Activated T-cell treated with anti-CD3 and anti-CD28 coated beads, Interleukin-2, amount 50 U/mL, for 48 hours (primary cell): Measurements from ENCODE around the gene PSMD1.

ENCODE experiments used
- DNase-seq, 2 experiments: peaks; one replicate each; pipeline ENCODE4 v3.0.0-alpha.2; 2020

The PSMD1 gene

DNA sequence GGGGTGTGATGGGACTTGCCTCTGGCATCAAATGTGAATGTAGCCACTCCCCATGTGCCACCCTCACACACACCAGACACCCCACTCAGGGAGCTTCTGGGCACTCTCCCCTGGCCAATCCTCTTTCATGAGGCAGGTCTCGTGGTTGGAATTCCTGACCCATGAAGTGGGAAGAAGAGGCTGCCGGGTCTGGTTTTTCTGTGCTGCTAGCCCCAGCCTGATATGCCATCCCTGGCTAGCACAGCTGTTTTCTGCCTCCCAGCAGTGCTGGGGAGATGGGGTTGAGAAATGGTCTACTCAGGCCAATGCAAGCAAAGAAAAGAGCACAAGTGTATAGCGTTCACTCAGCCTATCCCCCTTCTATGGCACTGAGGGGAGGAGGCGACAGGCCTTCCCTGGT is 20.5 kb upstream of the PSMD1 start:
- no peak for DNase-seq

DNA sequence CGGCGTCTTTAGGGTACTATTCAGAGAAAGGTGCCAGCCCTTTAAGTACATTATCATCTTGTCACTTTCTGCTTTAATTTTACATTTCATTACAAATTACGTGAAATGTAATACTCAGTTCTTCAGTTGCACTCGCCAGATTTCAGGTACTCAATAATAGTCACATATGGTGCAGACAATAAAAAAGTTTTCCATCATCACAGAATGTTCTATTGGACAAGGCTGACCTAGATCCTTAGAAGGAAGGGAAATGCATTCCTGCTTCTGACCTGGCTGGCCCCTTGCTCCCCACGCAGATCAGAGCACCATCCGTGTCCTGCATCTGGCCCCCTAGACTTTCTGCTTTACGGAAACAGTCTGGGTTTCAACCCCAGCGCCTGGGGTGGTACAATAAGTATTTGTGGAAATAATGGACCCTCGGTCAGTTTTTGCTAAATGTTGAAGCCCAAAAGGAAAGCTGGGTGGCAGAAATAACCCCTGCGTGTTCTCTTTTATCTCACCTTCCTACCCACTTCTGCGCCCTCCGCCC is 20.0 kb upstream of the PSMD1 start:
- DNase-seq, result no peak

DNA sequence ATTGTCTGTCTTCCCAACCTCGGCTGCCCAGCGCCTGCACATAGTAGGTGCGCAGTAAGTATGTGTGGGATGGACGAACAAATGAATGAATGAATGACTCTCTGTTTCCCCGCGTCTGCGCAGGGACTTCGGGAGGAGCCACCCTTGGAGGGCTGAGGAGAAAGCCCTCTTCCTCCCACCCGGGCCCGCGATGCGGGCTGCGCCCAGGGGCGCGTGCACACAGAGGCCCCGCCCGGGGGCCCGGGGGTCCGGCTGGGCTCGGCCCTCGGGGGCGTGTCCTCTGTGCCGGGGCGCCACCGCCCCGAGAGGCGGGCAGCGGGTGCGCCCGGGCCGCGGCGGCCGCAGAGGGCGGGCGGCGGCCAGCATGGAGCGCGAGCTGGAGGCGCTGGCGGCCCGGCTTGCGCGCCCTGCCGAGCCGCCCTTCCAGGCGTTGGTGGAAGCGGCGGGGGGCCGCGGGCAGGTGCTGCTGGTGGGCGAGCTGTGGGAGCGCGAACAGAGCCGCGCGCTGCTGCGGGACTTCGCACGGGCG is 19.4 kb upstream of the PSMD1 start, which contains the start of gene C2orf72:
Gene C2orf72, plus strand, starts transcription at position 322 of the 529 bp plus-strand sequence. Its CDS starts 43 bp downstream, at position 365.
- DNase-seq, result peak in 1 of 2 experiments; percentile 31

DNA sequence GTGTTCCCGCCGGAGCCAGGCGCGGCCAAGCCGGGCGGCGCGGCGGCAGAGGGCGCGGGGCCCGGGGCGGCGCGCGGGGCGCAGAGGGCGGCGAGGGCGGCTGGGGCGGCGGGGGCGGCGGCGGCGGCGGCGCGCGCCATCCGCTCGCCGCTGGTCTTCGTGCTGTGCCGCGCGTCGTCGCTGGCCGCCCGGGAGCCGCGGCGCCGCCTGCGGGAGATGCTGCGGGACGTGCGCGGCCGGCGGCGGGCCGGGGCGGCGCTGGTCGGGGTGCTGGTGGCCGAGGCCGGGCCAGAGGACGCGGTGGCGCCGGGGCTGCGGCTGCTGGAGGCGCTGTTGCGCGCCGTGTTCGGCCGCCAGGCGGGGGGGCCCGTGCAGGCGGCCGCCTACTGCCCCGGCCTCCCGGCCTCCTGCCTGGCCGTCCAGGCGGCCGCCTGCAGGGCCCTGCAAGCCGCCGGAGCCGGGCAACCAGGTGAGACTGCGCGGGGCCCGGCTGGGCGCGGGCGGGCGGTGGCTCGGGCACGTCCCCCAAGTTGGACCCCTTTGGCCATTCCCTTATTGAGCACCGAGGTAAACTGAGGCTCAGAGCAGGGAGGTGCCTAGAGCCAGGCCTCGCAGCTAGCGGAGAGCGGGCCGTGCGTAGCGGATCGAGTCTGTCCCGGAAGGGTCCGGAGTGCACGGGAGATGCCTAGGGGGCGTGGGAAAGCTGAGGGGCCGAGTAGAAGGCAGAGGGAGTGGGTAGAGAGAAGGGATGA is 18.8 kb upstream of the PSMD1 start:
- no peak for DNase-seq

DNA sequence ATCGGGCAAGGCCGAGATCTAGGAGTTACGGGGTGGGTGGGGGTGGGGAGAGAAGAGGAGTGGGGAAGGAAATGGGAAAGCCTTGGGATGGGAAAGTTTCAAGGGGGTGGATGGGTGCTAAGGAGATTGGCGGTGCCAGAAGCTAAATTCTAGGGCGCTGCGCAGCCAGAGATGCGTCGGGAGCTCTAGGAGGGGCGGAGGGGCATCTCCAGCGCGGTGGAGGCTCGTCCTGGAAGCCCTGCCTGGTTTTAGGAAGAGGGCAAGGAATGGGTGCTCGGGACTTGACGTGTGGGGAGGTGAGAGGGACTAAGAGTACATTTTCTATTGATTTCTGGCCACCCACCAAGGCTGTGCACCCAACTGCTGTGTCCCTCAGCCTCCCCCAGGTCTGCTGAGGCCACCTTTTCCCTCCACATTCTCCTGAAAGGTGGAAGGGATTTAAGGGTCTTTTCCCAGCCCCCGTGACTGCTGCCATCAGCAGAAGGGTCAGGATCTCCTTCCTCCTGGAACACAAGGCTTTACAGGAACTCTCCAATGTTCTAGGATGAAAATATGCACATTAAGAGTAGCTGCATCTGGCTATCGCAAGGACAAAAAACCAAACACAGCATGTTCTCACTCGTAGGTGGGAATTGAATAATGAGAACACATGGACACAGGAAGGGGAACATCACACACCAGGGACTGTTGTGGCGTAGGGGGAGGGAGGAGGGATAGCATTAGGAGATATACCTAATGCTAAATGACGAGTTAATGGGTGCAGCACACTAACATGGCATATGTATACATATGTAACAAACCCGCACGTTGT is 18.0 kb upstream of the PSMD1 start:
- DNase-seq, result no peak

DNA sequence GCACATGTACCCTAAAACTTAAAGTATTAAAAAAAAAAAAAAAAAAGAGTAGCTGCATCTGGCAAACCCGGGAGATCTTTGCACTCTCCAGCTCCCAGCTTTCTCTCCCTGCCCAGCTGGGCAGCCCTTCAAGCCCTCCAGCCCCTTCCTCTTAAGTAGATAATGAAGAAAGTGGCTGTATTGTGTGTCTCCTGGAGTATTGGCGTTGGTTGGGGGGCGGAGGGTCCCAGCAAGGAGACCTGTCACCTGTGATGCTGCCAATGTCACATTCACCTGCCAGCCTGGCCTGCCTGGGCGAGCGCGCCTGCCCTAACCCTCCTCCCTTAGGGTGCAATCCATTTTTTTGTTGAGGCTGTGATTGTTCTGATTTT is 17.4 kb upstream of the PSMD1 start:
- no peak for DNase-seq

DNA sequence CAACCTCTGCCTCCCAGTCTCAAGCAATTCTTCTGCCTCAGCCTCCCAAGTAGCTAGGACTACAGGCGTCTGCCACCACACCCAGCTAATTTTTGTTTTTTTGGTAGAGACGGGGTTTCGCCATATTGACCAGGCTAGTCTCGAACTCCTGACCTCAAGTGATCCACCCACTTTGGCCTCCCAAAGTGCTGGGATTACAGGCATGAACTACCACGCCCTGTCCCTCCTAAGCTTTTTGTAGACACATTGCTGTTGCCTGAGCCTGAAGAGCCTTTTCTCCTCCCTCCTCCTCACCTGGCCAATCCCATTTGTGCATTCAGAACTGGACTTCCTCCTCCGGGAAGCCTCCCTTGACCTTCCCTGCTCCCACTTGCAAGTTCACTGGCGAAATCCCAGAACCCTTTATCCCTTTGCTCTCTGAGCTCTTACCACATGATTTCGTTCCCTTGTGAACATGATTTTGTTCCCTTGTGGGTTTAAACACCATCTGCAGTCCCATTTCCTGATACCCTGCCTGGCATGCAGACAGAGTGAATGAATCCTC is 16.8 kb upstream of the PSMD1 start:
- no peak for DNase-seq

DNA sequence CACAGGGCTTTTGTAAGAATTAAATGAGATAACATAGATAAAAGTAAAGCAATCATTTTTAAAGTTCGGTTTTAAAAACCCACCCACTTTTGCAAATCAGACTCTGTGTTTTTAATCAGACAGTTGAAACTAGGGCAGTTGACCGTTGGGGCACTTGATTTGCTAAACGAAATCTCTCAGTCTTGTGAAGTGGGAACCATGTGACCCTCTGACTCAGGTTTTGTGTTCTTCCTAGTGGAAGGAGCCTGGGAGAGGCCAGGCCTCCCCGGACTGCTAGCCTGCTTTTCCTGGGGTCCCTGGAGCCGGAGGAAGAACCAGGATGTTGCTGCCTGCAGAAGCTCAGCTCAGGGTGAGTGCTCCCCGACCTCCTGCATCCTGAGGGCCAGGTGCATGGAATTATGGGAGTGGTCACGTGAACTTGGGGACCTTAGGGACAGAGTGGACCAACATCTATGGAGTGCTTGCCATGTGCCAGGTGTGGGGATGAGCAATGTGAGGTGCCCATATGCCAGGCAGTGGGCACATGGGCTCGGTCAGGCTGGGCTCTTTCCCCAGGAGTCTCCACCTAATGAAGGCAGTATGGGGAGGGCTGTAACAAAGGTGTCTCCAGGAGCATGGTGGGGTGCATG is 15.5 kb upstream of the PSMD1 start:
- DNase-seq, result no peak

DNA sequence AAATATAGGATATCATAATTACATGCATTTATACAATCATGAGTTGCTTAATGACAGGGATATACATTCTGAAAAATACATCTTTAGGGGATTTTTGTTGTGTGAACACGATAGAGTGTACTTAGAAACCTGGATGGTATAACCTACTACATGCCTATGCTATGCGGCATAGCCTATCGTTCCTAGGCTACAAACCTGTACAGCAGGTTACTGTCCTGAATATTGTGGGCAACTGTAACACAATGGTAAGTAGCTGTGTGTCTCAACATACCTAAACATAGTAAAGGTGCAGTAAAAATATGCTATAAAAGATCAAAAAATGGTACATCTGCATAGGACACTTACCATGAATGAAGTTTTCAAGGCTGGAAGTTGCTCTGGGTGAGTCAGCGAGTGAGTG is 12.9 kb upstream of the PSMD1 start:
- DNase-seq, result no peak

DNA sequence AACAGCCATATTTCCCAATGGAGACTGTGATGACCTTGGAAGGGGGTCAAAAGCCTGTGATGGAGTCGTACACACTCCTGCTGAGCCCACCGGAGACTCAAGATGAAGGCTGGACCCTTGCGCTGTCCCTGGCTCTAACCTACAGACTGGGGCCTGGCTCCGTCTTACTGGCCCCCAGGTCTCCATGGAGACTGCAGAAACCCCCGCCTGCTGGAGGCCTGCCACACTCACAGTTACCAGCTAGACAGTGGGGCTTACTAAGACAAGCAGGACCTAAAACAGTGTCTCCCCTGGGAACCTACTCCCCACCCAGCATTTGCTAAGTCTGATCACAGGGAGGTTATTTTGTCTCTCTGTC is 9.8 kb upstream of the PSMD1 start:
- DNase-seq, result no peak

DNA sequence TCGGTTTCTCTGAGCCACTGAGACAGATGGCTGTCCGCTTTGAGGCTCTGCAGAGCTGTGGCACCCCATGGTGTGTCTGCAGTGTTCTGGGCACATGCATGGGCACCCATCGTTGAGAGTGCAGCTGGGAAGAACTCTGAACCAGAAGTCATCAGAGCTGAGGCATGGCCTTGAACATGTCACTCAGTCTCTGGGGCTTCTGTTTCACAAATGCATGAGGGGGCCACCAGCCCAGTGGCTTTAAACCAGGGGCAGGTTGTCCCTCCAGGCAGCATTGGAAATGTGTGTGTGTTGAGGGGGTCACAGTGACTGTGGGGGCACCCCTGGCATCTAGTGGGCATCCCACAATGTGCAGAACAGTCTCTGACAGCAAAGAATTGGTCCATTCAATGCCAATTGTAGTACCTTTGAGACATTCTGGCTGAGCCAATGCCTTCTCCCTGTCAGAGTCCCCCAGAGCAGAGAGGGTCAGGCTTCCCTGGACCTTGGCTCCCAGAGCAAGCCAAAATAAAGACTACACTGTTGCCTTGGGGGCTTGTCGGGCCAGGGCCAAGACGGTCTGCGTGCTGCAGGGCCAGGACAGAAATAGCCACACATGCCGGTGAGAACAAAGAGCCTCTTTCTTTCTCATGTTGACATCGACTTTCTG is 9.3 kb upstream of the PSMD1 start:
- no peak for DNase-seq

DNA sequence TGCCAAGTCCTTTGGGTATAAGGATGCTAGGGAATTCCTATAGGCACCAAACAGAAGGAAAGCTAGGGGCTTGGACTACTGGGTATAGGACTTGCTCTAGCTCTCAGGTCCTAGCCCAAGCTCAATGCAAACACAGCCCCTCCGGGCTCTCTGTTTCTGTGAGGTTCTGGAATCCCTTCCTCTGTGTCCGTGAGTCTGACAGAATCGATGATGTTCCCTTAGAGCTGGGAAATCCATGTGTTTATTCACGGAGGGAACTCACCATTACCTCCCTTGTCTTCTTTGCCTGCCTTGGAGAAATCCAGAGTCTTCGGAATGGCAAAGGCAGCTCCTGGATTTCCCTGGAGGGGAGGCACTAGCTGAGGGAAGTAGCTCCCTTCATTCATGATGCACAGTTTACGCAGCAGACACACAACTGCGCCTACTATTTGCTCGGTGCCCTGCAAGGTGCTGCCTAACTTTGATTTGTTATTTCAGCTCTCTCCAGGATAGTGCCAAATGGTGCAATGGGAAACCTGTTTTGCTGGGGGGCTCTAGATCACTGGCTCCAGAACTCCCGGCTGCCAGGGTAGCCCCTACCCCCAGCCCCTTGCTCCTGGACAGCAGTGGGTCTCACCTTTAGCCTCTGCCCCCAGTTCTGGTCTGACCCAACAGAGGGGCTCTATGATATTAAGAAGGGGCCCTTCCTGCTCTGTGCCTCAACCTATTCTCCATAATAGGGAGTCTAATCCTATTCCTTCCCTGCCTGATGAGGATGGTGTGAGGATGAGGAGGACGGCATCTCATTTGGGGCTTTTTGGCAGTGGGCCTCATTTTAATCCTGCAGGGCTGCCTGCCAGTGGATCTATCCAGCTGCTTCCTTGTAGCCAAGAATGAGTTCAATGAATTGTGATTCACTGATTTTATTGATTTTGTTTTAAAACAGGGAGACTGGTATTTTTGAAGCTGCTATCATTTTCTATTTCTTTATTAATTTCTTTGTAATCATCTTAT is 8.4 kb upstream of the PSMD1 start:
- no peak for DNase-seq

DNA sequence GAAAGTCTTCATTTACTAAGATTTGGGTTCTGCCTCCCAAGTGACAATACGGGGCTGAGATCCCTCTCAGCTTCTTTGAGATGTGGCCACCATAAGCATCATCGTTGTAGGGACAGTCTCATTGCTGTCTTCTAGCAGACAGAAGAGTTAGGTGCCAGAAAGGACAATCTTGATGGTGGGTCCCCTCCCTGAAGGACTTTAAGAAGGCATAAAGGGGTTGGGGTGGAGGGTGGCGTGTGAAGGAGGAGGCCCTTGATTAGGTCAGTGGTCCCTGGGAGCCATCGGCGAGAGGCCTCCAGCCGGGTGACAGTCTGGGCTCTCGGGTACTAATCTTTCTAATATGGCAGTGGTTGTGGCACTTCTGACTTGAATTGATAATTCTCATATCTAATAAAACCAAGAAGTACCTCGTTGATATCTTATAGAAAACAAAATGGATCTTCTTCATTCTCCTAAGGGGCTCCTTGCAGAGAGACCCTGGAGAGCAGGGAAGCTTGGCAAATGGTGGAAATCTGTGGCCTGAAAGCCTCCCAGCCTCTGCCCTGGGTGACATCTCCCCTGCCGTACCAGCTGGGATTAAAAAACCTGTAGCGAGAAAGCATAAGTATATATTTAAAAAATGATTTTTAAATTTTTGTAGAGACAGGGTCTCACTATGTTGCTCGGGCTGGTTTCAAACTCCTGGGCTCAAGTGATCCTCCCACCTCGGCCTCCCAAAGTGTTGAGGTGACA is 7.2 kb upstream of the PSMD1 start:
- no peak for DNase-seq

DNA sequence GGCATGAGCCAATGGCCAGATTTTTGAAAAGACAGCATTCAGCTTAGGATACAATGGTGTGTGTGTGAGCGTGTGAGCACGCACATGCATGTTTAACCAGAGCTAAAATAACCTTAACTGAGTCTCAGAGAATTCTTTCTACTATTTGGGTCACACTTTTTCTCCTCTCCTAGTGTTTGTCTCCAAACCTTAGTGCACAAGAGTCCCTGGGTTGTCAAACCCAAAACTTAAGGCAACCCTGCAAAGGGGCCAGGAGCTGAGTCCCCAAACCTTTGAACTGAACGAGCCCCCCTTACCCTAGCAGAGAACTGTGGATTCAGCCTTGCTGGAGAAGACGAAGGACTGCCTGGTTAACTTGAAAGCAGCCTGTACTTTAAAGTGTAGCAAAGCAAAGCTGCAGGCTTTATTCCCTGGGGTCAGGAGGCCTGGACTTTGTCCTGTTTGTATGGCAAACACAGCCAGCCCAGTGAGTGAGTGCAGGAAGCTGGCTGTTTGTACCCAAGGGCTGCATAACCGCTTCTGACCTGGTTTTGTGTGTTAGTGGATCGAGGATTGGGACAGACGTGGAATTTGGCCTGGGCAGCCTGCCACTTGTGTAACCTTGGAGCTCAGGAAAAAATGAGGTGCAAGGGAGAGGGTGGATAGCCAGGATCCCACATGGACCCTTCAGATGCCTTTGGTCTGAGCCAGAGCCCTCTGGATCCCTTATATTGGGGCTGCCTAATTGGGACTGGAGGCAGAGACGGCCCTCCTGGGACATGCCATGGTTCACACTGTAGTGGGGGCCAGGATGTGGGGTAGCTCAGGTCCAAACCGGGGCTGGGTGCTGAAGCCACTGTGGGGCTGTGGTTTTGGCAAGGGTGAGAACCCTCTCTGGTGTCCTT is 6.4 kb upstream of the PSMD1 start:
- no peak for DNase-seq

DNA sequence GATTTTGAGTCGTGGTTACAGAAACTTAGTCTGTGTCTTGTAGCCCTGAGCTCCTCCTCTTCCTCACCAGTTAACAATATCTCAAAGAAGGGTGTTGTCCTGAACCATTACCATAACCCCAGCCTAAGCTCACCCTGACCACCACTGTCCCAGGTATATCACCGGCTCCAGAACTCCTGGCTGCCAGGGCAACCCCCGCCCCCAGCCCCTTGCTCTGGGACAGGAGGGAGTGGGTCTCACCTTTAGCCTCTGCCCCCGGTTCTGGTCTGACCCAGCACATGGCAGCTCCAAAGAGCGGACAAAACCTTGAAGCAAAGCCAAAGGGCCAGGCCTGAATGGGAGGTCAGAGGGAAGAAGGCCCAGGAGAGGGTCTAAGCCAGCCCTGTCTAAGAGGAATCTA is 5.6 kb upstream of the PSMD1 start:
- no peak for DNase-seq

DNA sequence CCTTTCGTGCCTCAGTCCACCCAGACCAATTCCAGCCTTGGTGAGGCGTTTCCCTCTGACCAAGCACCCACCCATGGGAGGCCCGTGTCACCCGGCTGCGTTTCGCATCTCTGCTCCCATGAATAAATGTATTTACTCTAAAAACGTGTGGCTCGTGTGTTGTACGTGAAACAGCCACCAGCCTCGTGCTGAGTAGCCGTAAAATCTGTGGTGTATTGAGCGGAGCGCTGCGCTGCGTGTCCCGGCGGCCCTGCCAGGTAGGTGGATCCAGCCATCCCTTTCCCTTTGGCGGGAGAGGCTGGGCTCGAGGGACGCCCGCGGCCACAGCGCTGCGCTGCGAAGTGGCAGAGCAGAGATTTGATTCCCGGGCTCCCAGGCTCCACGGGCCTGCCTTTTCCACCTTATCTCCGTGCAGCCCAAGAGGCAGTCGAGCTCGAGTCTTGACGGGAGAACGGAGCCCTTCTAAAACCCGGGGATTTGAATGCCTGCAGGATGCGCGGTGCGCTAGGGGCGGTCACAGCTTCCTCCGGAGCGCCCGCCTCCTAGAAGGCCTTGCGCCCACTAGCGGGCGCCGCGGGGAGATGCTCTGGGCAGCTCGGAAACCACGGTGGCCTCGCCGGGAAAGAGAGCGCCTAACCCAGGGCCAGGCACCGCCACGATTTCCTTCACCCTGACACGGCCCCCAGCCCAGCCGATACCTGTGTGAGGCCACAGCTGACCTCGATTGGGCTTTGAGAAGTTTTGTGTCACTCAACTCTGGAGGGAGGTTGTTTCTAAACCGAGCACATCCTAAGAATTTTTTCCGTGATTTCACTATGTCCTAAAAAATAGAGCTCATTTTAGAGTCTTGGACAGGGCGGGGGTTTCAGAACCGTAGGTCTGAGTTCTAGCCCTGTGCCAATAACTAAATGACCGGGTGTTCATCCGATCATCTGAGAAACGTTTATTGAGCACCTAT is 3.9 kb upstream of the PSMD1 start:
- DNase-seq, result peak; percentile 87 to 90

DNA sequence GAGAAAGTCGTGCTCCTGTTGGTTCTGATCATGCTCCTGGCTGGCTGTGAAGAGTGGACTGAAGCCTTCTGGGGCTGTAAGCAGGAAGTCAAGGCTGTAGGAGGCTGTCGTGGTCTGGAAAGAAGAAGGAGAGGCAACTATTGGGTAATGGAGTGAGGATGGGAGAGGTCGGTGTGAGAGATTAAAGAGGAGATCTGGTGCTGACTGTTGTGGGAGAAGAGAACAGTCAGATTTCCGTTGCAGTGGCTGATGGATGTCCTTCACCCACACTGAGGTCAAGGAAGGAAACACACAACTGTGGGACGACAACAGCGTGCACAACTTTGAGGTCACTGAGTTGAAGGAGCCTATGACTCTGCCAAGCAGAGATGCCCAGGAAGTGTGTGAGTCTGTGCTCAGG is 2.8 kb upstream of the PSMD1 start:
- no peak for DNase-seq

DNA sequence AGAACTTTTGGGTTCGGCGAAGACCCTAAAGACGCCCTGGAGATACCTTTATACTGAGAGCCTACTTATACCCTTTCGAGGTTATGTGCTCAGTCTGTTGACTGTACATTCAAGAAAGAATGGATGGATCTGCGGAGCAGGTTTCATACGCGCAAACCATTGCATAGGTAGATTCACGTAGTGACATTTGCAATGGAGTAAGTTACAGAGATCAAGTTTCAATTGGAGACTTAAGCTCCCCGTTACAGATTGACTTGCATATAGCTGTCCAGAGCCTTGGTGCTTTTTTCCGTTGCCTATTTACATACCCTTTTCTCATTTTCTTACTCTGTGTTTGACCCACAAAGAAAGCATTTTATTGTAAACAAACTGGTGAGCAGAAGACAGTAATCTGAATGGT is 923 bp downstream of the PSMD1 start:
- no peak for DNase-seq
